Transverse colon (tissue), 4 donors: ENCODE data around the gene PSEN2.

Source experiments
- CTCF ChIP-seq, 5 experiments: fragments of 200-600 bp in 3 of 5; fragments of 450-650 bp in 2 of 5; sonication (generic) in 3 of 5; IDR thresholded peaks; 1 replicate in 2 of 5; 2 replicates in 3 of 5; pipeline ENCODE4 v1.5.1; 2016 to 2017; ENCODE audit warnings: antibody characterized with exemption in 5 of 5, inconsistent platforms in 3 of 5, mild to moderate bottlenecking in 2 of 5, moderate library complexity in 1 of 5
- POLR2A ChIP-seq: fragments of 450-650 bp; IDR thresholded peaks from one replicate; pipeline ENCODE4 v1.6.1; 2016; ENCODE audit warnings: antibody characterized with exemption, mild to moderate bottlenecking, moderate library complexity
- POLR2AphosphoS5 ChIP-seq, 3 donors: sonication (generic); formaldehyde crosslinking; IDR thresholded peaks; one replicate each; pipeline ENCODE4 v1.6.1; 2016; ENCODE audit warnings: antibody characterized with exemption in 3 of 3

DNA sequence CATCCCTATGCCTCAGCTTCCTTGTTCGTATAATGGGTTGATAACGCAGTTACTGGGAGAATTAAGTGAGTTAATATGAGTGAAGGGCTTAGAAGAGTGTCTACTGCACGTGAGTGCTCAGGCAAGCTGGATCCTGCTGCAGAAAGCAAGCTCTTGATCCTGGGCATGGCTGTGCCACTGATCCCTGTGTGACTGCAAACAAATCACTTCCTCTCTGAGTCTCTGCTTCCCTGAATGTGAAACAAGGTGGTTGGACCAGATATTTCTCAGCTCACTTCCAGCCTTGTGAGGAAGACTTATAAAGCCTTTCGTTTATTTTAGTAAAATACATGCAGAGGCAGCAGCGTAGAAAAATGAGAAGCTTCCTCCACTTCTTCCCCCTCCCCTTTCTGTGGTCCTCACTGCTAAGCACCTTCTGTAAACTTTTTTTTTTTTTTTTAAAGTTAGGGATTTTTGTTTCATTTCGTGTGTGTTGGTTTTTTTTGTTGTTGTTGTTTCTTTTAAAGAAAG lies 13.8 kb downstream of the PSEN2 start:
- no peak for TF ChIP-seq CTCF (IDR thresholded peaks at IDR 0.05)
- no peak for TF ChIP-seq POLR2A
- no peak for TF ChIP-seq POLR2AphosphoS5 (IDR thresholded peaks at IDR 0.05)
